ENCODE measurements around the gene CRYL1.

CRYL1 gene

DNA sequence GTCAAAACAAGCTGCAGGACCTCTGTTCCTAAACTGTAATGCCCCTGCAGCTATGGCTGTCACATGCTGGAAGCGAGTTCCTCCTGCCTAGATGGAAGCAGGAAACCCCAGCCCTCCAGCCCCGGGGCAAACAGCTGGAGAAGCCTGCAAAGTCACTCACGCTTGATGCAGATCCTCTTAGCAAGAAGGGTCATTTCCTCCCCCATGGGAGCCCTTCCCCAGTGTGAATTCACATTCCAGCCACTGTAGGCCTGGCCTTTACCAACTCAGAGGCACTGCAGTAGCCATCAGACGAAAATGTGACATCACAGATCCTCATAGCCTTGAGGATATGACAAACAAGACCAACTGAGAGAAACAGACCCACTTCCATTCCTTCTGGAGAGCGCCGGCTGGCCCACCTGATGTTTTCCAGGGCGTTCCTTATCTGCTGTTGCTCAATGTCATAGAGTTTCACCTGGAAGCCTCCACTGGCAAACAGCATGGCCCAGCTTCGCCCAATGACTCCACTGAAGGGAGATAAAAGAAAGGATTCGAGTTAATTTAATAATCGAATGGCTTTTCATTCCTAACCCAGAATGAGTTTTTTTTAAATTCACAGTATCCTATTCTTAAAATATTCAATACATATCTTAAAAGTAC lies 13.5 kb downstream of the CRYL1 start:
- peak in 1 of 2 experiments; percentile 21 for DNase-seq (ENCODE audit: low read depth in 1 of 2, low spot score in 1 of 2)
- no peak for TF ChIP-seq POLR2AphosphoS5 (IDR thresholded peaks at IDR 0.05; ENCODE audit: low read depth)
- no peak for TF ChIP-seq SPI1 (IDR thresholded peaks at IDR 0.05; ENCODE audit: borderline replicate concordance, low read depth)
- TF ChIP-seq GABPA (IDR thresholded peaks at IDR 0.05; ENCODE audit: low read depth): no peak
- TF ChIP-seq, protein P1, sequence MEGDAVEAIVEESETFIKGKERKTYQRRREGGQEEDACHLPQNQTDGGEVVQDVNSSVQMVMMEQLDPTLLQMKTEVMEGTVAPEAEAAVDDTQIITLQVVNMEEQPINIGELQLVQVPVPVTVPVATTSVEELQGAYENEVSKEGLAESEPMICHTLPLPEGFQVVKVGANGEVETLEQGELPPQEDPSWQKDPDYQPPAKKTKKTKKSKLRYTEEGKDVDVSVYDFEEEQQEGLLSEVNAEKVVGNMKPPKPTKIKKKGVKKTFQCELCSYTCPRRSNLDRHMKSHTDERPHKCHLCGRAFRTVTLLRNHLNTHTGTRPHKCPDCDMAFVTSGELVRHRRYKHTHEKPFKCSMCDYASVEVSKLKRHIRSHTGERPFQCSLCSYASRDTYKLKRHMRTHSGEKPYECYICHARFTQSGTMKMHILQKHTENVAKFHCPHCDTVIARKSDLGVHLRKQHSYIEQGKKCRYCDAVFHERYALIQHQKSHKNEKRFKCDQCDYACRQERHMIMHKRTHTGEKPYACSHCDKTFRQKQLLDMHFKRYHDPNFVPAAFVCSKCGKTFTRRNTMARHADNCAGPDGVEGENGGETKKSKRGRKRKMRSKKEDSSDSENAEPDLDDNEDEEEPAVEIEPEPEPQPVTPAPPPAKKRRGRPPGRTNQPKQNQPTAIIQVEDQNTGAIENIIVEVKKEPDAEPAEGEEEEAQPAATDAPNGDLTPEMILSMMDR (IDR thresholded peaks at IDR 0.05; ENCODE audit: insufficient read depth, low read length): no peak
- TF ChIP-seq, protein P2, sequence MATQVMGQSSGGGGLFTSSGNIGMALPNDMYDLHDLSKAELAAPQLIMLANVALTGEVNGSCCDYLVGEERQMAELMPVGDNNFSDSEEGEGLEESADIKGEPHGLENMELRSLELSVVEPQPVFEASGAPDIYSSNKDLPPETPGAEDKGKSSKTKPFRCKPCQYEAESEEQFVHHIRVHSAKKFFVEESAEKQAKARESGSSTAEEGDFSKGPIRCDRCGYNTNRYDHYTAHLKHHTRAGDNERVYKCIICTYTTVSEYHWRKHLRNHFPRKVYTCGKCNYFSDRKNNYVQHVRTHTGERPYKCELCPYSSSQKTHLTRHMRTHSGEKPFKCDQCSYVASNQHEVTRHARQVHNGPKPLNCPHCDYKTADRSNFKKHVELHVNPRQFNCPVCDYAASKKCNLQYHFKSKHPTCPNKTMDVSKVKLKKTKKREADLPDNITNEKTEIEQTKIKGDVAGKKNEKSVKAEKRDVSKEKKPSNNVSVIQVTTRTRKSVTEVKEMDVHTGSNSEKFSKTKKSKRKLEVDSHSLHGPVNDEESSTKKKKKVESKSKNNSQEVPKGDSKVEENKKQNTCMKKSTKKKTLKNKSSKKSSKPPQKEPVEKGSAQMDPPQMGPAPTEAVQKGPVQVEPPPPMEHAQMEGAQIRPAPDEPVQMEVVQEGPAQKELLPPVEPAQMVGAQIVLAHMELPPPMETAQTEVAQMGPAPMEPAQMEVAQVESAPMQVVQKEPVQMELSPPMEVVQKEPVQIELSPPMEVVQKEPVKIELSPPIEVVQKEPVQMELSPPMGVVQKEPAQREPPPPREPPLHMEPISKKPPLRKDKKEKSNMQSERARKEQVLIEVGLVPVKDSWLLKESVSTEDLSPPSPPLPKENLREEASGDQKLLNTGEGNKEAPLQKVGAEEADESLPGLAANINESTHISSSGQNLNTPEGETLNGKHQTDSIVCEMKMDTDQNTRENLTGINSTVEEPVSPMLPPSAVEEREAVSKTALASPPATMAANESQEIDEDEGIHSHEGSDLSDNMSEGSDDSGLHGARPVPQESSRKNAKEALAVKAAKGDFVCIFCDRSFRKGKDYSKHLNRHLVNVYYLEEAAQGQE (IDR thresholded peaks at IDR 0.05; ENCODE audit: insufficient replicate concordance, low read depth): no peak
- Histone ChIP-seq H3K4me3 (replicated peaks; ENCODE audit: insufficient read depth, low read length) (no peak overlapping the region), H3K27me3 (ENCODE audit: insufficient read depth, poor library complexity, severe bottlenecking) (no peaks in the 10 kb centered on the region), H3K27ac (replicated peaks) (no peak overlapping the region)

DNA sequence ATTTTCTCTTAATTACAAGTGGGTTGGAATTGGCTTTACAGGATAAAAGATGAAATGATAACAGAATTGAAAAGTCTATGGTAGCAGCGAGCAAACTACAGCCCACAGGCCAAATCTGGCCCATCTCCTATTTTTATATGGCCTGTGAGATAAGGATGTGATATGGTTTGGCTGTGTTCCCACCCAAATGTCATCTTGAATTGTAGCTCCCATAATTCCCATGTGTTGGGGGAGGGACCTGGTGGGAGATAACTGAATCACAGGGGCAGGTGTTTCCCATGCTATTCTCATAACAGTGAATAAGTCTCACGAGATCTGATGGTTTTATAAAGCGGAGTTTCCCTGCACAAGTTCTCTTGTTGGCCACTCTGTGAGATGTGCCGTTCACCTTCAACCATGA lies 19.0 kb downstream of the CRYL1 start:
- no peak overlapping the region for H3K4me3 ChIP-seq (replicated peaks; ENCODE audit: insufficient read depth, low read length)
- TF ChIP-seq, protein P1 (IDR thresholded peaks at IDR 0.05; ENCODE audit: insufficient read depth, low read length): no peak
- TF ChIP-seq POLR2AphosphoS5 (IDR thresholded peaks at IDR 0.05; ENCODE audit: low read depth) (no peak), SPI1 (IDR thresholded peaks at IDR 0.05; ENCODE audit: borderline replicate concordance, low read depth) (no peak), GABPA (IDR thresholded peaks at IDR 0.05; ENCODE audit: low read depth) (no peak)
- TF ChIP-seq, protein P2 (IDR thresholded peaks at IDR 0.05; ENCODE audit: insufficient replicate concordance, low read depth): no peak
- no peaks in the 10 kb centered on the region for H3K27me3 ChIP-seq (ENCODE audit: insufficient read depth, poor library complexity, severe bottlenecking)
- DNase-seq (ENCODE audit: low read depth in 1 of 2, low spot score in 1 of 2): no peak
- H3K27ac ChIP-seq (replicated peaks): no peak overlapping the region

DNA sequence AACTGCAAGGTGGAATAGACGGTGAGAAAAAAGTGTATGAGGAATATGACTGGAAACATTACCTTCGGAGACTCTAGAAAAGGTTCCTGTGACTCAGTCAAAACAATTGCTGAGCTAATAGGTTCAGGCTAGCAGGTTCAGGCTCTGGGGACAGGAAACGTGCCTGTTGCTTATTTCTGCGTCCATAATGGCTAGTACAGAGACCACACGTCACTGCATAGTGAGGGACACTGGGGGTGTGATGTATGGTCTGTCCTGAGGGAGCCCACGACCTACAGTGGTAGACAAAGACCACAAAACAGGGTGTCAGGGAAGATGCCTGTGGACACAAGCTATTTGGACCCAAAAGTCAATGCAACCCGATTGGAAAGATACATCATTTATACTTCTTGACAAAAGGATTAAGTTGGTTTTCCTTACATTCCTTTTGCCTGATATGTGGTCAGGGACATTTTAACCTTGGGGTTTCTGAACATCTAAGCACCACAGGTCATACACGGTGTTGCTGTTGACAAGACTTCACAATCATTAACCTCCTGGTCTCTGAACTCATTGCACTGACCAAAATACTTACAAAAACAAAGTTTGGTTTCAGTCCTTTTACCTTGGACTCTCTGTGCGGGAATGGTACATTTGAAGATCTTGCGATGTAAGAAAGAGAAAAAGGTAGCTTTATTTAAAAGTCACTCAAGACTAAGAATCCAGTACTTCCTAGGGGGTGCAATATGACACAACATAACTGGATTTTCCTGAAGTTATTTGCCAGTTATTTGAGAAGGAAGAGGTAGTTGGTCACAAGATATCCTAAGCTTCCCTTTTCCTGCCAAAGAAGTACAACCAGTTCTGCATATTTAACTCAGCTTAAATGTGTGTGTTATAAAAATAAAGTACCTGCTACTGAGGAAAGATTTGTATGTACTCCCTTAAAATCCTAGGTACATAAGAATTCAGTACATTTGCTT lies 20.0 kb downstream of the CRYL1 start:
- H3K27me3 ChIP-seq (ENCODE audit: insufficient read depth, poor library complexity, severe bottlenecking): no peaks in the 10 kb centered on the region
- no peak overlapping the region for H3K4me3 ChIP-seq (replicated peaks; ENCODE audit: insufficient read depth, low read length)
- no peak overlapping the region; the same call in 1 of the 2 replicates for H3K27ac ChIP-seq (replicated peaks)
- TF ChIP-seq SPI1 (IDR thresholded peaks at IDR 0.05; ENCODE audit: borderline replicate concordance, low read depth): 0 out of 2 replicates have a peak, but pooled peaks have one; percentile 11
- TF ChIP-seq, protein P2 (IDR thresholded peaks at IDR 0.05; ENCODE audit: insufficient replicate concordance, low read depth): no peak
- TF ChIP-seq, protein P1 (IDR thresholded peaks at IDR 0.05; ENCODE audit: insufficient read depth, low read length): no peak
- TF ChIP-seq POLR2AphosphoS5 (IDR thresholded peaks at IDR 0.05; ENCODE audit: low read depth): no peak
- TF ChIP-seq GABPA (IDR thresholded peaks at IDR 0.05; ENCODE audit: low read depth): no peak
- DNase-seq (ENCODE audit: low read depth in 1 of 2, low spot score in 1 of 2): no peak
